Common myeloid progenitor, CD34-positive (primary cell): ENCODE data around the gene UBA52.
A peak's percentile ranks its signal among the peaks of the same experiment; 100 is the strongest.

Source experiments
- CTCF ChIA-PET: fragments of 350-600 bp; sonication (Branson Sonifier 250); formaldehyde crosslinking; loops from one replicate; lab custom pipeline; 2021; ENCODE audit warnings: antibody characterized with exemption; lab: Charles Lee
- POLR2A ChIA-PET: fragments of 350-600 bp; sonication (Branson Sonifier 250); formaldehyde crosslinking; loops from one replicate; lab custom pipeline; 2021; ENCODE audit warnings: antibody characterized with exemption; lab: Charles Lee
- DNase-seq, 3 donors: peaks; one replicate each; pipeline versions ENCODE4 v3.0.0 to v3.0.0-alpha.2; 2013
- H3K27ac ChIP-seq, 2 experiments: 1 replicate in 1 of 2; 2 replicates in 1 of 2; pipeline ENCODE4 v1.7.0; 2013; ENCODE audit warnings: inconsistent platforms in 2 of 2, low read length in 2 of 2, mild to moderate bottlenecking in 2 of 2, low read depth in 1 of 2, moderate library complexity in 1 of 2; ENCODE audit not compliant: severe bottlenecking in 2 of 2, insufficient read depth in 1 of 2, poor library complexity in 1 of 2
- H3K27me3 ChIP-seq, 5 experiments: replicated peaks in 2 of 5; 1 replicate in 3 of 5; 2 replicates in 2 of 5; pipeline versions ENCODE4 v1.6.1 to v1.7.0; 2013; ENCODE audit warnings: low read length in 4 of 5, mild to moderate bottlenecking in 2 of 5, moderate library complexity in 2 of 5, inconsistent platforms in 1 of 5; ENCODE audit not compliant: insufficient read depth in 5 of 5, control insufficient read depth in 4 of 5
- H3K36me3 ChIP-seq, 4 experiments: 1 replicate in 2 of 4; 2 replicates in 2 of 4; pipeline versions ENCODE4 v1.6.1 to v1.7.0; 2013; ENCODE audit warnings: low read length in 3 of 4, control low read depth in 1 of 4, mild to moderate bottlenecking in 1 of 4; ENCODE audit not compliant: control insufficient read depth in 4 of 4, insufficient read depth in 4 of 4
- H3K4me1 ChIP-seq, 4 experiments: 1 replicate in 3 of 4; 2 replicates in 1 of 4; pipeline versions ENCODE4 v1.6.1 to v1.7.1; 2013; ENCODE audit warnings: low read length in 3 of 4, mild to moderate bottlenecking in 3 of 4, control low read depth in 1 of 4, inconsistent platforms in 1 of 4, moderate library complexity in 1 of 4; ENCODE audit not compliant: control insufficient read depth in 4 of 4, insufficient read depth in 4 of 4; ENCODE audit errors: control extremely low read depth in 1 of 4
- H3K4me3 ChIP-seq, 7 experiments: 1 replicate in 4 of 7; 2 replicates in 3 of 7; pipeline versions ENCODE4 v1.5.1 to v1.7.0; 2013; ENCODE audit warnings: mild to moderate bottlenecking in 7 of 7, low read length in 6 of 7, moderate library complexity in 6 of 7, inconsistent platforms in 2 of 7, low read depth in 2 of 7, control low read depth in 1 of 7; ENCODE audit not compliant: insufficient read depth in 4 of 7, control insufficient read depth in 1 of 7; ENCODE audit errors: extremely low read depth in 1 of 7
- H3K9me3 ChIP-seq, 5 experiments: 1 replicate in 4 of 5; 2 replicates in 1 of 5; pipeline versions ENCODE4 v1.6.1 to v1.7.1; 2013; ENCODE audit warnings: low read length in 4 of 5, mild to moderate bottlenecking in 2 of 5, inconsistent platforms in 1 of 5, low read depth in 1 of 5, moderate library complexity in 1 of 5; ENCODE audit not compliant: control insufficient read depth in 4 of 5, insufficient read depth in 2 of 5; ENCODE audit errors: control extremely low read depth in 1 of 5
- WGBS: methylation state at CpG from one replicate; pipeline ENCODE4 v1.1.5; 2013; ENCODE audit not compliant: insufficient coverage; 5-methylcytosine and 5-hydroxymethylcytosine counted together

The UBA52 gene

GRCh38 chr19:18606281-18607225 is 34.9 kb downstream of the UBA52 start, which contains the start of gene CRLF1:
Gene CRLF1 (minus strand): TSS chr19:18606799. CDS start chr19:18606656, 143 bp downstream.
- Histone ChIP-seq H3K4me3 (peak within 1 kb of the TSS in 1 of 7 experiments; percentile 2), H3K4me1 (peaks cover 0 to 31% (median 17%) of the 10 kb centered on the region in 4 experiments), H3K27me3 (peaks cover 9 to 96% (median 50%) of the 10 kb centered on the region in 5 experiments), H3K9me3 (no peaks in the 10 kb centered on the region), H3K27ac (no peak within 1 kb of the TSS), H3K36me3 (no peaks in the 10 kb centered on the region)
- WGBS, result under 1% methylated on average over 68 of the region's 116 CpGs
- DNase-seq, result no peak
- ChIA-PET POLR2A (no interaction called here), CTCF (no interaction called here)

GRCh38 chr19:18607226-18608101 is 35.8 kb downstream of the UBA52 start:
- DNase-seq, result no peak
- peaks cover 9 to 96% (median 57%) of the 10 kb centered on the region in 5 experiments for H3K27me3 ChIP-seq
- ChIA-PET POLR2A (no interaction called here), CTCF (no interaction called here)
- no peak overlapping the region for H3K27ac ChIP-seq
- H3K9me3 ChIP-seq, result no peaks in the 10 kb centered on the region
- H3K36me3 ChIP-seq, result no peaks in the 10 kb centered on the region
- 2% methylated on average over 43 of the region's 68 CpGs for WGBS
- peak overlapping the region in 1 of 7 experiments; percentile 2 for H3K4me3 ChIP-seq
- peaks cover 0 to 40% (median 25%) of the 10 kb centered on the region in 4 experiments for H3K4me1 ChIP-seq

GRCh38 chr19:18608102-18608804 is 36.6 kb downstream of the UBA52 start:
- Histone ChIP-seq H3K4me3 (no peak overlapping the region), H3K4me1 (peaks cover 0 to 48% (median 32%) of the 10 kb centered on the region in 4 experiments), H3K9me3 (no peaks in the 10 kb centered on the region), H3K27ac (no peak overlapping the region), H3K36me3 (no peaks in the 10 kb centered on the region), H3K27me3 (peaks cover 9 to 96% (median 52%) of the 10 kb centered on the region in 5 experiments)
- CTCF ChIA-PET, result no interaction called here
- 14% methylated on average over 5 of the region's 5 CpGs for WGBS
- no peak for DNase-seq
- POLR2A ChIA-PET, result no interaction called here

GRCh38 chr19:18608805-18609716 is 37.4 kb downstream of the UBA52 start:
- no peak overlapping the region for H3K27ac ChIP-seq
- peaks cover 0 to 46% (median 29%) of the 10 kb centered on the region in 4 experiments for H3K4me1 ChIP-seq
- CTCF ChIA-PET, result no interaction called here
- no peaks in the 10 kb centered on the region for H3K36me3 ChIP-seq
- H3K4me3 ChIP-seq, result no peak overlapping the region
- POLR2A ChIA-PET, result no interaction called here
- no peak for DNase-seq
- no peaks in the 10 kb centered on the region for H3K9me3 ChIP-seq
- H3K27me3 ChIP-seq, result peaks cover 9 to 97% (median 51%) of the 10 kb centered on the region in 5 experiments
- WGBS, result 34% methylated on average over 7 of the region's 9 CpGs

- WGBS, result no CpG with 5 or more reads among the region's 2 CpGs
- Histone ChIP-seq H3K27me3 (peaks cover 9 to 97% (median 50%) of the 10 kb centered on the region in 5 experiments), H3K9me3 (no peaks in the 10 kb centered on the region), H3K4me1 (peaks cover 0 to 46% (median 28%) of the 10 kb centered on the region in 4 experiments), H3K36me3 (no peaks in the 10 kb centered on the region), H3K4me3 (no peak overlapping the region), H3K27ac (no peak overlapping the region)
- ChIA-PET POLR2A (no interaction called here), CTCF (no interaction called here)
- DNase-seq, result no peak
These were observed 38.0 kb downstream of the UBA52 start for GRCh38 chr19:18609717-18610051.

- DNase-seq, result no peak
- H3K36me3 ChIP-seq, result no peaks in the 10 kb centered on the region
- no peaks in the 10 kb centered on the region for H3K9me3 ChIP-seq
- H3K4me1 ChIP-seq, result peaks cover 0 to 46% (median 28%) of the 10 kb centered on the region in 4 experiments
- WGBS, result 36% methylated on average over 2 of the region's 3 CpGs
- CTCF ChIA-PET, result no interaction called here
- peaks cover 9 to 97% (median 47%) of the 10 kb centered on the region in 5 experiments for H3K27me3 ChIP-seq
- POLR2A ChIA-PET, result no interaction called here
- no peak overlapping the region for H3K4me3 ChIP-seq
- no peak overlapping the region for H3K27ac ChIP-seq
These were observed 38.5 kb downstream of the UBA52 start for GRCh38 chr19:18610245-18610555.
